PC-3 (cell line): ENCODE measurements around the gene TAF11L14. TPM values are rescaled to one million over a fixed set of nuclear protein-coding genes. Genes with fewer than 3 reads are reported as not detected.

Experiments used
- ATAC-seq: fragments of 200-7000 bp; cut with Tn5 transposase; 2 replicates; pipeline ENCODE4 v1.9.1; 2020; ENCODE audit warnings: mild to moderate bottlenecking, moderate library complexity
- BruUV-seq: library from RNA; stranded (reverse); fragments of 400-500 nt; replicated peaks from 2 replicates; lab custom pipeline; 2021; lab: Mats Ljungman, UMichigan
- CTCF ChIA-PET: fragments of 300-600 bp; sonication (Branson Sonifier 250); formaldehyde crosslinking; loops from one replicate; lab custom pipeline; 2022; ENCODE audit warnings: antibody characterized with exemption; lab: Charles Lee
- POLR2A ChIA-PET: fragments of 300-600 bp; sonication (Branson Sonifier 250); formaldehyde crosslinking; loops from one replicate; lab custom pipeline; 2022; ENCODE audit warnings: antibody characterized with exemption; ENCODE audit not compliant: unreplicated experiment; lab: Charles Lee
- DNase-seq: peaks from one replicate; pipeline ENCODE4 v3.0.0-alpha.2; 2015
- H2AFZ ChIP-seq: fragments of 300-600 bp; sonication (generic); 2 replicates; pipeline ENCODE4 v1.6.0; 2016; ENCODE audit warnings: antibody characterized with exemption, low read length
- H3F3A ChIP-seq: fragments of 300-600 bp; sonication (generic); one replicate; pipeline ENCODE4 v1.6.0; 2017; ENCODE audit warnings: antibody characterized with exemption, low read length, control low read depth, mild to moderate bottlenecking; ENCODE audit not compliant: unreplicated experiment
- H3K27ac ChIP-seq: fragments of 300-600 bp; sonication (generic); 2 replicates; pipeline ENCODE4 v1.5.1; 2016; ENCODE audit warnings: mild to moderate bottlenecking, low read length
- H3K27me3 ChIP-seq: fragments of 300-600 bp; sonication (generic); 2 replicates; pipeline ENCODE4 v1.6.1; 2016; ENCODE audit warnings: low read length, mixed read lengths
- H3K36me3 ChIP-seq: fragments of 300-600 bp; sonication (generic); 2 replicates; pipeline ENCODE4 v1.6.1; 2016; ENCODE audit warnings: low read depth, mixed run types, low read length, mixed read lengths
- H3K4me1 ChIP-seq: fragments of 300-600 bp; sonication (generic); 2 replicates; pipeline ENCODE4 v1.5.1; 2016; ENCODE audit warnings: low read length; ENCODE audit not compliant: insufficient read depth
- H3K4me2 ChIP-seq: fragments of 300-600 bp; sonication (generic); 2 replicates; pipeline ENCODE4 v1.6.0; 2016; ENCODE audit warnings: low read length
- H3K4me3 ChIP-seq: fragments of 300-600 bp; sonication (generic); 2 replicates; pipeline ENCODE4 v1.5.1; 2016; ENCODE audit warnings: mild to moderate bottlenecking, low read length, mixed read lengths
- H3K79me2 ChIP-seq: fragments of 300-600 bp; sonication (generic); 2 replicates; pipeline ENCODE4 v1.6.1; 2017; ENCODE audit warnings: low read length, mixed read lengths
- H3K9ac ChIP-seq: fragments of 300-600 bp; sonication (generic); 2 replicates; pipeline ENCODE4 v1.6.0; 2016; ENCODE audit warnings: mild to moderate bottlenecking, low read length
- H3K9me2 ChIP-seq: fragments of 300-600 bp; sonication (generic); replicated peaks from 2 replicates; pipeline ENCODE4 v1.6.1; 2016; ENCODE audit warnings: mixed run types, low read length, mixed read lengths
- H3K9me3 ChIP-seq: fragments of 300-600 bp; sonication (generic); 2 replicates; pipeline ENCODE4 v1.6.1; 2016; ENCODE audit warnings: low read length, mixed read lengths
- H4K20me1 ChIP-seq: fragments of 300-600 bp; sonication (generic); 2 replicates; pipeline ENCODE4 v1.6.1; 2016; ENCODE audit warnings: low read length, mixed read lengths
- EZH2 ChIP-seq: fragments of 300-600 bp; sonication (generic); IDR thresholded peaks from one replicate; pipeline ENCODE4 v1.6.1; 2017; ENCODE audit warnings: antibody characterized with exemption, mild to moderate bottlenecking, low read length; ENCODE audit not compliant: unreplicated experiment
- EZH2phosphoT487 ChIP-seq: fragments of 300-600 bp; sonication (generic); IDR thresholded peaks from 2 replicates; pipeline ENCODE4 v1.6.1; 2018; ENCODE audit warnings: mild to moderate bottlenecking, antibody characterized with exemption, low read length, borderline replicate concordance
- intact Hi-C: fragments of 100-400 bp; cut with micrococcal nuclease; formaldehyde crosslinking; loops from 2 replicates; pipeline ENCODE4 v1.9.0; 2023
- total RNA-seq: library from RNA; depleted of rRNA; stranded (reverse); fragments of >200 nt; gene quantifications from 2 replicates; pipeline ENCODE4 v1.2.3, GENCODE V29; 2014
- TF ChIP-seq, protein P1 (sequence below): fragments of 300-600 bp; sonication (generic); conservative IDR thresholded peaks from 2 replicates; pipeline ENCODE4 v1.5.1; 2017; ENCODE audit warnings: antibody characterized with exemption, low read depth, mild to moderate bottlenecking, low read length

TAF11L14 gene
- total RNA-seq, 1 experiment from 2014 or later, result not detected

DNA sequence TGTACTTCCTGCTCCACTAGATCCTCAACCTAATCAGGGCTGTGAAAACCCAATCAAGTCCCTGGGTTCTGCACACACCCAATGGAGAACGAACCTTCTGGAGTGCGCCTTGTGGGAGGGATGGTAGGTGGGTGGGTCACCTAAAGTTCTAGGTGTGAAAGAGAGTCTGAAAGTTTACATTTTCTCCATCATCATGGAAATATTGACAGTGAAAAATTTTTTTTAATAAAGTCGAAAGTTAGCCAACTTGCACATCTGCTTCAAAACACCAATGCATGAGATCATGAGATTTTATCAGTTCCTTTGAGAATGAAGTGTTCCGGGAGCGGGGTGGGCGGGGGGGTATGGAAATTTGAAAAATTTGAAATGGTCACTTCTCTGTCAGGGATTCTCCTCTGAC is 21.7 kb downstream of the TAF11L14 start:
- no TSS peak for BruUV-seq
- no peaks in the 10 kb centered on the region for H4K20me1 ChIP-seq
- ChIA-PET POLR2A (no interaction called here), CTCF (no interaction called here)
- DNase-seq, result no peak
- H3K4me2 ChIP-seq, result no peak overlapping the region
- no peaks in the 10 kb centered on the region for H3F3A ChIP-seq
- H2AFZ ChIP-seq, result no peak overlapping the region
- no peak overlapping the region for H3K9ac ChIP-seq
- no peak for ATAC-seq
- no peaks in the 10 kb centered on the region for H3K9me2 ChIP-seq
- no peaks in the 10 kb centered on the region for H3K9me3 ChIP-seq
- intact Hi-C loops, result no loop called here
- no peak for TF ChIP-seq EZH2phosphoT487
- no peak for TF ChIP-seq EZH2
- TF ChIP-seq, protein P1, sequence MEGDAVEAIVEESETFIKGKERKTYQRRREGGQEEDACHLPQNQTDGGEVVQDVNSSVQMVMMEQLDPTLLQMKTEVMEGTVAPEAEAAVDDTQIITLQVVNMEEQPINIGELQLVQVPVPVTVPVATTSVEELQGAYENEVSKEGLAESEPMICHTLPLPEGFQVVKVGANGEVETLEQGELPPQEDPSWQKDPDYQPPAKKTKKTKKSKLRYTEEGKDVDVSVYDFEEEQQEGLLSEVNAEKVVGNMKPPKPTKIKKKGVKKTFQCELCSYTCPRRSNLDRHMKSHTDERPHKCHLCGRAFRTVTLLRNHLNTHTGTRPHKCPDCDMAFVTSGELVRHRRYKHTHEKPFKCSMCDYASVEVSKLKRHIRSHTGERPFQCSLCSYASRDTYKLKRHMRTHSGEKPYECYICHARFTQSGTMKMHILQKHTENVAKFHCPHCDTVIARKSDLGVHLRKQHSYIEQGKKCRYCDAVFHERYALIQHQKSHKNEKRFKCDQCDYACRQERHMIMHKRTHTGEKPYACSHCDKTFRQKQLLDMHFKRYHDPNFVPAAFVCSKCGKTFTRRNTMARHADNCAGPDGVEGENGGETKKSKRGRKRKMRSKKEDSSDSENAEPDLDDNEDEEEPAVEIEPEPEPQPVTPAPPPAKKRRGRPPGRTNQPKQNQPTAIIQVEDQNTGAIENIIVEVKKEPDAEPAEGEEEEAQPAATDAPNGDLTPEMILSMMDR, result no peak
- no peaks in the 10 kb centered on the region for H3K27me3 ChIP-seq
- H3K79me2 ChIP-seq, result no peaks in the 10 kb centered on the region
- H3K4me1 ChIP-seq, result no peaks in the 10 kb centered on the region
- no peak overlapping the region for H3K27ac ChIP-seq
- H3K4me3 ChIP-seq, result no peak overlapping the region
- no peaks in the 10 kb centered on the region for H3K36me3 ChIP-seq

DNA sequence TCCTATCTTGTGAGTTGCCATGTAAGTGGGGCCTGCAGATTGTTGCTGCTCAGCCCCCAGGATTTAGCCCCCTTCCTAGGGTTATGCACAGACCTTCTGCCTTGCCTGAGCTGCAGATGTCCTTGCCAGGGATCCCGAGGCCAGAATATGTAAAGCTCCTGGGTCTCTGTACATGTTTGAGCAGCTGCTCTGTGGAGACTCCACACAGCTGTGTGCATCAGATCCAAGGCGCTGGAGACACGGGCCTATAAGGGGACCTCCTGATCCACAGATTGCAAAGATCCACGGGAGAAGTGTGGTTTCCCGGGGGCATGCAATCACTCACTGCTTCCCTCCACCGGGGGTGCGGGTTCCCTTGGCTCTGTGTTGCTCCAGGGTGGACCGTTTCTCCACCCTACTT is 28.9 kb downstream of the TAF11L14 start:
- Histone ChIP-seq H3K79me2 (no peaks in the 10 kb centered on the region), H3K27ac (no peak overlapping the region), H3K9ac (no peak overlapping the region), H3K4me1 (no peaks in the 10 kb centered on the region), H2AFZ (no peak overlapping the region), H3K9me3 (no peaks in the 10 kb centered on the region), H3K36me3 (no peaks in the 10 kb centered on the region), H4K20me1 (no peaks in the 10 kb centered on the region), H3K4me3 (no peak overlapping the region), H3K27me3 (no peaks in the 10 kb centered on the region), H3K9me2 (no peaks in the 10 kb centered on the region), H3F3A (no peaks in the 10 kb centered on the region), H3K4me2 (no peak overlapping the region)
- intact Hi-C loops, result no loop called here
- no TSS peak for BruUV-seq
- TF ChIP-seq EZH2phosphoT487, result no peak
- no peak for TF ChIP-seq EZH2
- TF ChIP-seq, protein P1, result no peak
- POLR2A ChIA-PET, result no interaction called here
- no peak for DNase-seq
- CTCF ChIA-PET, result no interaction called here
- no peak for ATAC-seq

DNA sequence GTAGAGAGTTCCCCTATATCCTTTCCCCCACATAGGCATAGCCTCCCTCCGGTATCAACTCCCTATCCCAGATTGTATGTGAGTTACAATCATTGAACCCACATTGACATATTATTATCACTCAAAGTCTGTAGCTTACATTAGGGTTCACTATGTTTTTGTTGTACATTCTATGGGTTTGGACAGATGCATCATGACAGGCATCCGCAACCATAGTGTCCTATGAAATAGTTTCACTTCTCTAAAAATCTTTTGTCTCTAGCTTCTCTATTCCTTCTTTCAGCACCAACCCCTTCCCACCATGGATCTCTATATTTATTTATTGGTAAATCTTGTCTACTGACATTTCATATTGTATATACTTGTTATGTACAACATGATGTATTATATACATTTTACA is 31.6 kb downstream of the TAF11L14 start:
- Histone ChIP-seq H3K4me3 (no peak overlapping the region), H3K9me2 (no peaks in the 10 kb centered on the region), H3K27ac (no peak overlapping the region), H3K9ac (no peak overlapping the region), H3K9me3 (no peaks in the 10 kb centered on the region), H3K79me2 (no peaks in the 10 kb centered on the region), H3K36me3 (no peaks in the 10 kb centered on the region), H3K4me1 (no peaks in the 10 kb centered on the region), H3K4me2 (no peak overlapping the region), H2AFZ (no peak overlapping the region), H3F3A (no peaks in the 10 kb centered on the region), H4K20me1 (no peaks in the 10 kb centered on the region), H3K27me3 (no peaks in the 10 kb centered on the region)
- CTCF ChIA-PET, result no interaction called here
- POLR2A ChIA-PET, result no interaction called here
- no peak for DNase-seq
- intact Hi-C loops, result no loop called here
- ATAC-seq, result no peak
- BruUV-seq, result no TSS peak
- TF ChIP-seq EZH2phosphoT487 (no peak), EZH2 (no peak)
- TF ChIP-seq, protein P1, result no peak
